GM10847 (cell line): ENCODE measurements around the gene ZNF474.

ENCODE experiments used
- POLR2A ChIP-seq: IDR thresholded peaks from 2 replicates; pipeline ENCODE4 v1.6.1; 2011; ENCODE audit not compliant: insufficient read length; ENCODE audit errors: extremely low read depth

ZNF474 gene

DNA sequence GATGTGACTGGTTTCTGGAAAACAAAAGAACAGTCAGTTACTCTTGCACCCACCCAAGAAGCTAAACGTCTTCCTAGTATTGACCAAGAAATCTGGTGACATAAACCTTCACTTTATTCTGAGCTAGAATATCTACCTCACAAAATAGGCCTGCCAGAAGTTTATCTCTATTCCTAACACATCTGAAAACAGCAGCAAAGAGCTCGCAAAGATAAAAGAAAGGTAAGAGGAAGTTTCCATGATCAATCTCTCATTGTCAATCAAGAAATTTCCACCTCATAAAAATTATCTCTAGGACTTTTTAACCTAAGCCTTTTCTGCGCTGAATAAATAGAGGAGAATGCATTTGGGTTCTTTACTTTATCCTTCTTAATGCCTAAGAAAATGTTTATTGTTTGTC is 17.3 kb upstream of the ZNF474 start:
- TF ChIP-seq POLR2A, result no peak

GRCh38 chr5:122112733-122113558 is 16.4 kb upstream of the ZNF474 start:
- TF ChIP-seq POLR2A, result no peak

- TF ChIP-seq POLR2A, result no peak
These were observed 14.8 kb upstream of the ZNF474 start for GRCh38 chr5:122114501-122114900.

DNA sequence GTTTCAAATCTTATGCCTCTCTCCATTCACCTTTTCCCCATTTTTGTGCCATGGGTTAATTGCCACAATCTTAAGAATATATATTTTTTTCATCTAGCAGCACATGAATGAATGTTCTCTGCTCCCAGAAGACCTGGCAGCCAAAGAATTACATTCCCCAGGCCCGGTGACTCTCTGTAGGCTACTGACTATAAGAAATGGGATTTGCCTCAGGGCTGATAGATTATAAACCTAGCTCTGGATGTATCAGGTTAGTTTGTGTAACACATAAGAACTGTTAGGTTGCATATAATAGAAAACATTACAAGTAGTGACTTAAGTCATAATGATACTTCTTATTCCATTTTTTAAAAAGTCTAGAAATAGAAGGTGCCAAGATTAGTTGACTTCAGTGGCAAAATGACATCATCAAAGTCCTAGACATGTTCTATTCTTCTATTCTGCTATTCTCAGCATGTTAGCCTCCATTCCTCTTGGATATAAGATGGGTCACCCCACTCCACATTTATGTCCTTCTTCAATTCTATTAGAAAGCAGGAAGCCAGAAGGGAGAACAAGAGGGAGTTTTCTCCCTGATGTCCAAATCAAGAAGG is 10.9 kb upstream of the ZNF474 start:
- TF ChIP-seq POLR2A, result no peak

- TF ChIP-seq POLR2A, result no peak
These were observed 10.1 kb upstream of the ZNF474 start for GRCh38 chr5:122119205-122119604.

- no peak for TF ChIP-seq POLR2A
These were observed 8.9 kb upstream of the ZNF474 start for GRCh38 chr5:122120493-122120892.

- no peak for TF ChIP-seq POLR2A
These were observed 8.4 kb upstream of the ZNF474 start for GRCh38 chr5:122120957-122121356.

DNA sequence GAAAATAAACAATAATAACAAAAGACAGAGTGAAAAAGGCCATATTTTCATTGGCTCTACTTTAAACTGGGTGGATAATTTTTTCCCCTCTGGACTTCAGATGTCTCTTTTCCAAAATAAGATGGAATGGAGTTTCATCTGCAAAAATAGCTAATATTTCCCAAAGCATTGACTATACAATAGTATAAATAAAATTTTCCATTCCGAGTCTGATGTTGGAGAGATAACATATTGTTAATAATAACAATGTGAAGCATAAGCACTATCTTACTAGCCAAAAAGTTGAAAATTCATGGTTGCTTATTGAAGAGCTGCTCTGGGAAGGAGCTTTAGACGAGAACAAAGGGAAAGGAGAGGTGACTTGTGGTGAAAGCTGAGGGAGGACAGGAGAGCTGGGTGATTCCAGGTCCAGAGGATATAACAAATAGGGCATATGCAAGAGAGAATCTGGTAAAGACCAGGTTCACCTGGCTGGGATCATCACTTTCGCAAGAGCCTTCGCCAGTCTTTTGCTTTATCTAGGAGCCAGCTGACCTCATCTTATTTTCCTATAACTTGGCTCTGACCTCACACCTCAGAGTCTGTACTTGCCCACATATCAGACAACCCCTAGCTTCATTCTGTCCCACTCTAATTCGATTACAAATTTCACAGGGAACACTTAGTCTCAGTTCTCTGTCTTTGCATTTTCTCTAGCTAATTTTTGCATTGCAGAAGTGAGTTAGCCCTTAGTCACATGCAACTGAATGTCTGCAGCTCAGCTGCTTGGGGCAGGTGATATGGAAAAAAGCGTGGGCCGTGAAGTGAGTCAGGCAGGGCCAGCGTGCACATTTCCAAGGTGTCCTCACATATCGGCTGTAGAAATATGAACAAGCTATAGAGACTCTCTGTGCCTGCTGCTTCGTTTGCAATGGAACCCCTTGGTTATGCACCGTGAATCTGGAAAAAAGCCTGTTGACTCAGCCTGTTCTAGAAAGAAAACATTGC is 7.6 kb upstream of the ZNF474 start:
- TF ChIP-seq POLR2A, result no peak

GRCh38 chr5:122124766-122125165 is 4.6 kb upstream of the ZNF474 start:
- TF ChIP-seq POLR2A, result no peak

DNA sequence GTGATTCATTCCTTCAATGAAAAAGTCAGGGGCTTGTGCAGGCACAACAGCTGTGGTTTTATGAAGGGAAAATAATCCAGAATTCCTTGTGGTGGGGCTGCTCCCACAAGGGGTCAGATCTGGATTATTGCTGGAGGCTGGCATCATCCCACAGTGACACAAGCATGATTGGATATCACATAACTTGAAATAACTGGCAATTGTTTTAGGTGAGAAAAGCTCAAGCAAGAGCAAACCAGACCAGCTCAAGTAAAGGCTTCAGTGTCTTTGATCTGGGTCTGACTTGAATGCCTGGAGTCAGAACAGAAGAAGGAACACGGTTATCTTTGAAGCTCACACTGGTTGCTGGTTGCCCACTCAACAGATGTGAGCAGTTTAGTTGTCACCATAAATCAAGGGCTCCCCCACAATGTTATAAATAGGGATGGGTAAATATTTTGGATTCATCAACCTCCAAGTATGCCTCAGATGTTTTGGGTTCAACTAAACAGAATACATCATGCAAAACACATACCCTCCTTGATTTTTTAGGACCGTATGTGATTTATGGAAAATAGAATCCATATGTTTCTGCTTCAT is 3.1 kb upstream of the ZNF474 start:
- TF ChIP-seq POLR2A, result no peak

DNA sequence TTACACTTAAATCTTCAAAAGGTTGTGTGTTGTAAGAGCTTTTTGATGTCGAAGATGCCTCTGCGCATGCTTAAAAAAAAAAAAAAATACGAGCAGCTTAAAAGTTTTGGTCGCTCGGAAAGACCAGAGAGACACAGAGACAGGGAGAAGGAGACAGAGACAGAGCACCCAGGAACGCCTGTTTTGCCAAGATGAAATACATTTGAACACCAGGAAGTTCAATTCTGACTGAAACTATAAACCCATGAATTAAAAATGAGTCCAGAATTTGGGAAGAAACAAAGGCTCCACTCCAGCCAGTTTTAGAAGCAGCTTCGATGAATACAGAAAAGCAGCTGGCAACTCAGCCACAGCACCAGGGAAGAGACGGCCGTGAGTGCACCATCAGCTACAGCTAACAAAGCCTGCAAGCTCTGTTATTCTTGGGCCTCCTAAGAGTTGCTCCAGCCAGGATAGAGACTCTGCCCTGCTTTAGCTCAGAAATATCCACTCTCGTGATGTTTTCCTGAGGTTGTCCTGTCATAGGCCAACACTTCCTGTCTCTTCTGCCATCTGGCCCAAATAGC is 2.5 kb upstream of the ZNF474 start:
- TF ChIP-seq POLR2A, result no peak

DNA sequence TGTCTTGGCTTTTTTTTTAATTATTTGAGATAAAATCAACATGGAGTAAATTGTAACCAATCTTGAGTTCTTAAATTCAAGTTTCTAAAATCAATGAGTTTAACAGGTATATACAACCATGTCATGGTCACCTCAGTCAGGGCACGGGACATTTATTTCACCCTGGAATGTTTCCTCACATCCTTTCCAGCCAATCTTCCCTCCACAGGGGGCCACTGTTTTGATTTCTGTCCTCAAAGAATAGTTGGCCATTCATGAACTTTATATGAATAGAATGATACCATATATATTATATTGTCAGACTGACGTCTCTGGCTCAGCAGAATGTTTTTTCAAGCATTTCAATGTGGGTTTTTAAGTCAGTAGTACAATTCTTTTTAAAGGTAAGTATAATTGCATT is 806 bp downstream of the ZNF474 start:
- no peak for TF ChIP-seq POLR2A

- TF ChIP-seq POLR2A, result no peak
These were observed 8.4 kb downstream of the ZNF474 start for GRCh38 chr5:122137702-122138101.

DNA sequence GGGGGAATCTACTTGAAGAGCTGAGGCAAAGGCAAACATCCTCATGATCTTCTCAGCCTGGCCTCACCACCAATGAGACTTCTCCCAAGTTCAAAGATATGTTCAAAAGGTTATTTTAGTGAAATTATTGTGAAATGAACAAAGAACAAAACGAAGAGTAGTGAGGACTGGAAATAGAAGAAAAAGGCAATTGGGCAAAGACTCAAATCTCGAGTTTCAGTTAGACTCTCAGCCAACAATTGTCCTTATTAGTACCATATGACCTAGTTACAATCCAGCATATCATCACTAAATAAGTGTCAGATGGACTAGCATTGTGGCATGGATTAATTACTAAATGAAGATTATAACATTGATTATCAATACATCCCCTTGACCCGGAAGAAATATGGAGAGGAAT is 9.0 kb downstream of the ZNF474 start:
- TF ChIP-seq POLR2A, result no peak

DNA sequence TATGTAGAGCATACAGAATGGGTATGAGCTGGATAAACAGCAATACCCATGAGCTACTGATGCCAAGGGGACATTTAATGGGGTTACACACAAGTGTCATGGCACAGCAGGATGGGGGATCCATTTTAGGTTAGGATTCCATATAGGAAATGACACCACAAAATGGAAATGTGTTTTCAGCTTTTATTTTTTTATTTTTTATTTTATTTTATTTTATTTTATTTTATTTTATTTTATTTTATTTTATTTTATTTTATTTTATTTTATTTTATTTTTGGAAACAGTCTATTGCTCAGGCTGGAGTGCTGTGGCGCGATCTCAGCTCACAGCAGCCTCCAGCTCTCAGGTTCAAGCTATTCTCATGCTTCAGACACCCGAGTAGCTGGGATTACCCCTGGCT is 11.6 kb downstream of the ZNF474 start:
- TF ChIP-seq POLR2A, result no peak
